ENCODE data around the gene EXO1.

- TF ChIP-seq CTCF (IDR thresholded peaks at IDR 0.05) = no peak
- no peak for TF ChIP-seq POLR2A (IDR thresholded peaks at IDR 0.05)
Measured at GRCh38 chr1:241828463-241829021, 19.5 kb upstream of the EXO1 start.

Measured in Peyer's patch (tissue), 4 donors.